ENCODE data around the gene N4BP3. TPM values are rescaled to one million over a fixed set of nuclear protein-coding genes. Genes with fewer than 3 reads are reported as not detected.

Gene N4BP3
- total and polyA plus RNA-seq, 2 experiments from 2014 or later: 9.8 to 58.2 TPM

GRCh38 chr5:178160176-178160575 lies 46.8 kb downstream of the N4BP3 start:
- ATAC-seq: no peak
- Histone ChIP-seq H3K27me3 (ENCODE audit: insufficient read depth) (no peaks in the 10 kb centered on the region), H3K27ac (ENCODE audit: low read depth) (no peak overlapping the region), H3F3A (replicated peaks; ENCODE audit: low read depth) (peaks cover 7% of the 10 kb centered on the region), H3K79me2 (replicated peaks; ENCODE audit: insufficient read depth) (no peaks in the 10 kb centered on the region), H3K4me1 (ENCODE audit: insufficient read depth) (peaks cover 8% of the 10 kb centered on the region), H3K9me2 (ENCODE audit: insufficient read depth) (no peaks in the 10 kb centered on the region), H3K4me3 (no peak overlapping the region), H2AFZ (no peak overlapping the region), H4K20me1 (replicated peaks; ENCODE audit: insufficient read depth) (no peaks in the 10 kb centered on the region), H3K4me2 (no peak overlapping the region), H3K36me3 (ENCODE audit: insufficient read depth) (no peaks in the 10 kb centered on the region)
- no peak for TF ChIP-seq STAT1 (IDR thresholded peaks at IDR 0.05; ENCODE audit: unreplicated experiment)
- no peak for TF ChIP-seq ZNF114 (CRISPR knock-in tag; IDR thresholded peaks at IDR 0.05)
- Mint-ChIP-seq H3K9me3 (no peaks in the 10 kb centered on the region), H3K4me1 (peaks cover 6% of the 10 kb centered on the region), H3K36me3 (ENCODE audit: low read depth) (no peaks in the 10 kb centered on the region), H3K4me3 (no peak overlapping the region), H3K27ac (no peak overlapping the region), H3K27me3 (ENCODE audit: insufficient read depth, low read depth, poor library complexity) (peaks cover 7% of the 10 kb centered on the region)
- DNase-seq (ENCODE audit: low spot score): no peak

- H3K4me2 ChIP-seq: no peak overlapping the region
- DNase-seq (ENCODE audit: low spot score) (no peak), ATAC-seq (no peak)
- no peaks in the 10 kb centered on the region for H3K27me3 ChIP-seq (ENCODE audit: insufficient read depth)
- Mint-ChIP-seq H3K9me3 (no peaks in the 10 kb centered on the region), H3K27me3 (ENCODE audit: insufficient read depth, low read depth, poor library complexity) (peaks cover 7% of the 10 kb centered on the region), H3K4me1 (peaks cover 6% of the 10 kb centered on the region), H3K36me3 (ENCODE audit: low read depth) (no peaks in the 10 kb centered on the region), H3K4me3 (no peak overlapping the region), H3K27ac (no peak overlapping the region)
- no peaks in the 10 kb centered on the region for H3K36me3 ChIP-seq (ENCODE audit: insufficient read depth)
- H3K4me3 ChIP-seq: no peak overlapping the region
- no peak overlapping the region for H2AFZ ChIP-seq
- H3K4me1 ChIP-seq (ENCODE audit: insufficient read depth): peaks cover 8% of the 10 kb centered on the region
- H3K9me2 ChIP-seq (ENCODE audit: insufficient read depth): no peaks in the 10 kb centered on the region
- TF ChIP-seq, protein P1, sequence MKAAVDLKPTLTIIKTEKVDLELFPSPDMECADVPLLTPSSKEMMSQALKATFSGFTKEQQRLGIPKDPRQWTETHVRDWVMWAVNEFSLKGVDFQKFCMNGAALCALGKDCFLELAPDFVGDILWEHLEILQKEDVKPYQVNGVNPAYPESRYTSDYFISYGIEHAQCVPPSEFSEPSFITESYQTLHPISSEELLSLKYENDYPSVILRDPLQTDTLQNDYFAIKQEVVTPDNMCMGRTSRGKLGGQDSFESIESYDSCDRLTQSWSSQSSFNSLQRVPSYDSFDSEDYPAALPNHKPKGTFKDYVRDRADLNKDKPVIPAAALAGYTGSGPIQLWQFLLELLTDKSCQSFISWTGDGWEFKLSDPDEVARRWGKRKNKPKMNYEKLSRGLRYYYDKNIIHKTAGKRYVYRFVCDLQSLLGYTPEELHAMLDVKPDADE (IDR thresholded peaks at IDR 0.05): no peak
- TF ChIP-seq ZNF114 (CRISPR knock-in tag; IDR thresholded peaks at IDR 0.05): no peak
- H3F3A ChIP-seq (replicated peaks; ENCODE audit: low read depth): peaks cover 7% of the 10 kb centered on the region; the same call in 1 of the 2 replicates
- H3K79me2 ChIP-seq (replicated peaks; ENCODE audit: insufficient read depth): no peaks in the 10 kb centered on the region
- H4K20me1 ChIP-seq (replicated peaks; ENCODE audit: insufficient read depth): no peaks in the 10 kb centered on the region
- H3K27ac ChIP-seq (ENCODE audit: low read depth): no peak overlapping the region
These were observed 49.1 kb downstream of the N4BP3 start for GRCh38 chr5:178162481-178162880.

GRCh38 chr5:178163772-178164735 lies 50.7 kb downstream of the N4BP3 start:
- Histone ChIP-seq H4K20me1 (replicated peaks; ENCODE audit: insufficient read depth) (no peaks in the 10 kb centered on the region), H3K4me3 (peak overlapping the region; percentile 50), H3K27me3 (ENCODE audit: insufficient read depth) (no peaks in the 10 kb centered on the region), H3K4me1 (ENCODE audit: insufficient read depth) (peaks cover 8% of the 10 kb centered on the region), H3K9me2 (ENCODE audit: insufficient read depth) (no peaks in the 10 kb centered on the region), H3K4me2 (peak overlapping the region; percentile 83), H2AFZ (peak overlapping the region; percentile 91; the same call in 1 of the 2 replicates), H3K36me3 (ENCODE audit: insufficient read depth) (no peaks in the 10 kb centered on the region), H3F3A (replicated peaks; ENCODE audit: low read depth) (peaks cover 7% of the 10 kb centered on the region; the same call in 1 of the 2 replicates), H3K27ac (ENCODE audit: low read depth) (peak overlapping the region; percentile 50; the same call in 1 of the 2 replicates), H3K79me2 (replicated peaks; ENCODE audit: insufficient read depth) (no peaks in the 10 kb centered on the region)
- Mint-ChIP-seq H3K36me3 (ENCODE audit: low read depth) (no peaks in the 10 kb centered on the region), H3K4me3 (peak overlapping the region; percentile 65), H3K27ac (peak overlapping the region; percentile 75; the same call in 1 of the 2 replicates), H3K9me3 (no peaks in the 10 kb centered on the region), H3K27me3 (ENCODE audit: insufficient read depth, low read depth, poor library complexity) (peaks cover 7% of the 10 kb centered on the region), H3K4me1 (peaks cover 6% of the 10 kb centered on the region)
- ATAC-seq: peak; percentile 91
- peak; percentile 92 for DNase-seq (ENCODE audit: low spot score)
- TF ChIP-seq STAT1 (IDR thresholded peaks at IDR 0.05; ENCODE audit: unreplicated experiment) (no peak), REST (IDR thresholded peaks at IDR 0.05; ENCODE audit: unreplicated experiment) (no peak)
- TF ChIP-seq, protein P1 (IDR thresholded peaks at IDR 0.05): no peak
